ENCODE results near the gene ANKRD29.
"Not testable (repeated sequence)": the region's sequence is repeated elsewhere in the genome, so short reads cannot be mapped to it uniquely, and the experiment has no call there.

Gene ANKRD29

GRCh38 chr18:23646282-23646681 lies 16.4 kb downstream of the ANKRD29 start:
- DNase-seq (ENCODE audit: insufficient read length, low spot score) (no peak), FAIRE-seq (no peak)
- TF ChIP-seq, protein P1, sequence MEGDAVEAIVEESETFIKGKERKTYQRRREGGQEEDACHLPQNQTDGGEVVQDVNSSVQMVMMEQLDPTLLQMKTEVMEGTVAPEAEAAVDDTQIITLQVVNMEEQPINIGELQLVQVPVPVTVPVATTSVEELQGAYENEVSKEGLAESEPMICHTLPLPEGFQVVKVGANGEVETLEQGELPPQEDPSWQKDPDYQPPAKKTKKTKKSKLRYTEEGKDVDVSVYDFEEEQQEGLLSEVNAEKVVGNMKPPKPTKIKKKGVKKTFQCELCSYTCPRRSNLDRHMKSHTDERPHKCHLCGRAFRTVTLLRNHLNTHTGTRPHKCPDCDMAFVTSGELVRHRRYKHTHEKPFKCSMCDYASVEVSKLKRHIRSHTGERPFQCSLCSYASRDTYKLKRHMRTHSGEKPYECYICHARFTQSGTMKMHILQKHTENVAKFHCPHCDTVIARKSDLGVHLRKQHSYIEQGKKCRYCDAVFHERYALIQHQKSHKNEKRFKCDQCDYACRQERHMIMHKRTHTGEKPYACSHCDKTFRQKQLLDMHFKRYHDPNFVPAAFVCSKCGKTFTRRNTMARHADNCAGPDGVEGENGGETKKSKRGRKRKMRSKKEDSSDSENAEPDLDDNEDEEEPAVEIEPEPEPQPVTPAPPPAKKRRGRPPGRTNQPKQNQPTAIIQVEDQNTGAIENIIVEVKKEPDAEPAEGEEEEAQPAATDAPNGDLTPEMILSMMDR (IDR thresholded peaks at IDR 0.05; ENCODE audit: insufficient read depth, missing control alignments), result no peak

GRCh38 chr18:23645568-23646175 lies 17.0 kb downstream of the ANKRD29 start:
- FAIRE-seq (no peak), DNase-seq (ENCODE audit: insufficient read length, low spot score) (no peak)
- TF ChIP-seq, protein P1 (IDR thresholded peaks at IDR 0.05; ENCODE audit: insufficient read depth, missing control alignments), result no peak

GRCh38 chr18:23643815-23644490 lies 18.8 kb downstream of the ANKRD29 start:
- FAIRE-seq (no peak), DNase-seq (ENCODE audit: insufficient read length, low spot score) (no peak)
- TF ChIP-seq, protein P1 (IDR thresholded peaks at IDR 0.05; ENCODE audit: insufficient read depth, missing control alignments), result no peak

GRCh38 chr18:23641937-23642666 lies 20.6 kb downstream of the ANKRD29 start:
- DNase-seq (ENCODE audit: insufficient read length, low spot score) (no peak), FAIRE-seq (no peak)
- TF ChIP-seq, protein P1 (IDR thresholded peaks at IDR 0.05; ENCODE audit: insufficient read depth, missing control alignments), result no peak

- TF ChIP-seq, protein P1 (IDR thresholded peaks at IDR 0.05; ENCODE audit: insufficient read depth, missing control alignments), result no peak
- DNase-seq (ENCODE audit: insufficient read length, low spot score), result no peak
- FAIRE-seq, result no peak
Observed at GRCh38 chr18:23641143-23641720, 21.5 kb downstream of the ANKRD29 start.

DNA sequence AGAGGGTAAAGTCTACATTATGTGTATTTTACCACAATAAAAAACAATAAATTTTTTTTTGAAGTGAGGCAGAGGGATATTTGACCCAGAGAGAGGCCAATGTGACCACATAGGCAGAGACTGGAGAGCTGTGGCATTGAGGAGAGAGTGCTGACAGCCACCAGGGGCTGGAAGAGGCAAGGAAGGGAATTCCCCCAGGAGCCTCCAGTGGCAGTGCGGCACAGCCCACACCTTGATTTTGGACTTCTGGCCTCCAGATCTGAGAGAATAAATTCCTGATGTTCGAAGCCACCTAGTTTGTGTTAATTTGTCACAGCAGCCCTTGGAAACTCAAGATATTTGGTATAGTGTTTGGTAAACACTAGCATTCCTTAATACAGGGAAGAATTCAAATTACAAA lies 22.7 kb downstream of the ANKRD29 start:
- FAIRE-seq (no peak), DNase-seq (ENCODE audit: insufficient read length, low spot score) (no peak)
- TF ChIP-seq, protein P1 (IDR thresholded peaks at IDR 0.05; ENCODE audit: insufficient read depth, missing control alignments), result no peak

GRCh38 chr18:23636433-23636832 lies 26.3 kb downstream of the ANKRD29 start:
- not testable (repeated sequence) for FAIRE-seq; DNase-seq (ENCODE audit: insufficient read length, low spot score)

All from D721Med (cell line).